ENCODE results near the gene TMEM62. TPM values are rescaled to one million over a fixed set of nuclear protein-coding genes. Genes with fewer than 3 reads are reported as not detected.
"Not testable (repeated sequence)": the region's sequence is repeated elsewhere in the genome, so short reads cannot be mapped to it uniquely, and the experiment has no call there.

TMEM62 gene
- total RNA-seq, 2 experiments from 2014 or later: 5.8 to 6.6 TPM

DNA sequence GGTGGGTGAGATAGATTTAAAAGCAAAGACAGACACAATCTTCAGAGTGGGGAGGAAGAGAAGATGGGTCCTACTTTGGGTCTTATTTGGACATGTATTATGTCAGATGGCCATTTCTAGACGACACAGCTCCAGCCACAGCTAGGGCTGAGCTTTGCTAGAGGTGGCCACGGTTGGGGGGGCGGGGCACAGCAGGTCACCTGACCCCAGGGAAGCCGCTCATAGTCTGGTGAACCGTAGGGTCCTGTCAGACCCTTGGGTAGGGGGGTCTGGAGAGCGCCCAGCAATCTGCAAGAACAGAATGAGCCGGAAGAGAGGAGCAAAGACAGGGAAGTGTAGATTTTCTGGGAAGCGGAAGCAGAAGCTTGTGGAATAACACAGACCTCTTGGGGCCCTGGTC is 80.8 kb downstream of the TMEM62 start:
- CTCF ChIA-PET: interaction anchor here (1.0 to 1.1 kb wide), 3 partner anchors 10 to 71 kb away, joined by 3 to 5 read pairs (median 5); no protein-coding TSS in a partner anchor
- no peaks in the 10 kb centered on the region for H3K27me3 Mint-ChIP-seq (ENCODE audit: low read depth)
- intact Hi-C loops (cut with micrococcal nuclease): no loop called here
- peaks cover 3% of the 10 kb centered on the region for H3K9me3 Mint-ChIP-seq
- no peaks in the 10 kb centered on the region for H3K36me3 Mint-ChIP-seq (ENCODE audit: low read depth)
- H3K4me1 Mint-ChIP-seq (ENCODE audit: low read depth): no peaks in the 10 kb centered on the region
- no peak overlapping the region for H3K27ac Mint-ChIP-seq
- no peak overlapping the region for H3K4me3 Mint-ChIP-seq
- DNase-seq: no peak

DNA sequence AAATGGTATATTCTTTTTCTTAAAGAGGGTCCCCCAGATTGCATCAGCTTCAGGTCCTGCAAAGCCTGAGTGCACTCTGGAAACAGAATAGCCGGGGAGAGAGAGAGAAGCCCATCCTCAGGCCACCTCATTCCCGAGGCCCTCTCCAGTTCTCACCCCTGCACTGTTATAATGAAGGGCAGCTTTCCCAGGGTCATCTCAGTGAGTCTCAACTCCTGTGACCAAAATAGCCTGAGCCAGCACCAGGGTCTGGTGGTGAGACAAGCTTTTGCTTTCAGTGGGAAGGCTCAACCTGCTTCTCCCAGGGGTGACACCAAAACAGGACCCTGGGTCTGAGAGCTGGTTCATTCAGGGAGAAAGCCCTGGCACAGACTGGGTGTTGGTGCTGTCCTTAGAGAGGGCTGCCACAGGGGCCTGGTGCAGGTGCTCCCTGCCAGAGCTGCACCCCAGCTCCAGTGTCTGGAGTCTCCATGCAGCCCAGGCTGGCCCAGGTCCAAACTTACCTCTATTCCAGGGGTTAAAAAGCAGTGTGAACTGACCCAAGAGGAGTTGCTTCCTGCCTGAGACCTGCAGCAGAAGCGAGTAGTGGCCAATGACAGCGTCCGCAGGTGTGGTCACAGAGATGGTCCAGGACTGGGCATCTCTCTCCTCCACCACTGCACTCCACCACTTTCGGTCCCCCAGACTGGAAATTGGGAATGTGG is 81.4 kb downstream of the TMEM62 start:
- intact Hi-C loops (cut with micrococcal nuclease): no loop called here
- H3K4me3 Mint-ChIP-seq: no peak overlapping the region
- CTCF ChIA-PET: interaction anchor here (1.0 to 1.1 kb wide), 2 partner anchors 10 to 15 kb away, joined by 5 read pairs; no protein-coding TSS in a partner anchor
- no peak for DNase-seq
- H3K9me3 Mint-ChIP-seq: peaks cover 3% of the 10 kb centered on the region
- no peaks in the 10 kb centered on the region for H3K27me3 Mint-ChIP-seq (ENCODE audit: low read depth)
- no peak overlapping the region for H3K27ac Mint-ChIP-seq
- no peaks in the 10 kb centered on the region for H3K4me1 Mint-ChIP-seq (ENCODE audit: low read depth)
- no peaks in the 10 kb centered on the region for H3K36me3 Mint-ChIP-seq (ENCODE audit: low read depth)

DNA sequence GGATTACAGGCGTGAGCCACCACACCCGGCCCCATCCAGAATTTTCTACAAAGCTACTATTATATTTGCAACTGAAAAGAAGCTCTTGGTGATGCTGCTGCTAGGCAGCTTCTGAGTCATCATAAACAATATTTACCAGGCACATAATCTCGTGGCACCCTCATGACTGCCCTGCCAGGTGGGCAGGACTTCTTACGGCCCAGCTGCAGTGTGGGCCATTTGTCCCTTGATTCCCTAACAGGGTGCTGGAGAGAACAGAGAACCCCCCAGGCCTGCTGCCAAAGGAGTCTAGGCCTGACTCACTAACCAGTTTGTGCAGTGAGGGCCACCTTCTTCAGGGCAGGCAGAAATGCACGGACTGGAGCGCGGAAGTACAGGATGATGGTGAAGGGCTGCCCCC is 82.6 kb downstream of the TMEM62 start:
- Mint-ChIP-seq H3K4me1 (ENCODE audit: low read depth) (no peaks in the 10 kb centered on the region), H3K9me3 (peaks cover 3% of the 10 kb centered on the region), H3K36me3 (ENCODE audit: low read depth) (no peaks in the 10 kb centered on the region), H3K4me3 (no peak overlapping the region), H3K27me3 (ENCODE audit: low read depth) (peaks cover 5% of the 10 kb centered on the region), H3K27ac (no peak overlapping the region)
- no peak for DNase-seq
- intact Hi-C loops (cut with micrococcal nuclease): no loop called here
- CTCF ChIA-PET: interaction anchor here (0.6 to 2.0 kb wide), 4 partner anchors 10 to 156 kb away, joined by 3 to 9 read pairs (median 3); no protein-coding TSS in a partner anchor

DNA sequence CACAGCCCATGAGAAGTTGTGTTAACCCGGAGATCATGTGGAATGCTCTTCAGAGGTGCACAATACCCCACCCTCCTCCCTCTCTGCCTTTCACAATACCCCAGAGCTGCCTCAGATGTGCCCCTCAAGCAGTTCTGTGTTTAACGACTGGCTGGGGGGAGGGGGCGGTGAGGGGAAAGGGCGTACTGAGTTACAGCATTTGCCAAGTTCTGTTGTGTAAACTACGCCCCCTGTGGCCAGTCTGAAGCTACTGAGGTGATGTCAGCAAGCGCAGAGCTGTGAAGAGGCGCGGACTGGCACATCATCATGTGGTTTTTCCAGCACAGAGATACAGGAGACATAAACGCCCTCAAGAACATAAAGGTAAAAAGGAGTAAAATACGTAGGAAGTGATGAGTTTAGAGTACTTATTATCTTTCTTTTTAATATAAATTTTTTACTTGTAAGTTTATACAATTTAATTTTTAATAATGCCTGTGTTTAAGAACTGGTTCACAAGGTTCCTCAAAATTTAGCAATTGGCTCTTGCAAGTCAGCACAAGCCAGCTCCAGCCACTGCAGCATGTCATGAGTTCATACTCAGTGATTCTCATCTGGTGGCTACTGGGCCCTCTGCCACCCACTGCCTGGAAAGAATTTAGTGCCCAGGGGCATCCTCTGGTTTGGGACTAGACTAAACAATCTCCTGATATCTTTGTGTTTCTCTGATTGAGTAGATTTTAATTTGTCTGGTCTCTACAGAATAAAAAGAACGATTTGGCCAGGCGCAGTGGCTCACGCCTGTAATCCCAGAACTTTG is 85.7 kb downstream of the TMEM62 start:
- CTCF ChIA-PET: interaction anchor here (1.6 kb wide), 1 partner anchor 66 kb away, joined by 7 read pairs; no protein-coding TSS in a partner anchor
- H3K27ac Mint-ChIP-seq: no peak overlapping the region
- H3K9me3 Mint-ChIP-seq: peaks cover 3% of the 10 kb centered on the region
- H3K36me3 Mint-ChIP-seq (ENCODE audit: low read depth): no peaks in the 10 kb centered on the region
- no peak overlapping the region for H3K4me3 Mint-ChIP-seq
- intact Hi-C loops (cut with micrococcal nuclease): no loop called here
- peaks cover 5% of the 10 kb centered on the region for H3K27me3 Mint-ChIP-seq (ENCODE audit: low read depth)
- DNase-seq: peak; percentile 37
- no peaks in the 10 kb centered on the region for H3K4me1 Mint-ChIP-seq (ENCODE audit: low read depth)

DNA sequence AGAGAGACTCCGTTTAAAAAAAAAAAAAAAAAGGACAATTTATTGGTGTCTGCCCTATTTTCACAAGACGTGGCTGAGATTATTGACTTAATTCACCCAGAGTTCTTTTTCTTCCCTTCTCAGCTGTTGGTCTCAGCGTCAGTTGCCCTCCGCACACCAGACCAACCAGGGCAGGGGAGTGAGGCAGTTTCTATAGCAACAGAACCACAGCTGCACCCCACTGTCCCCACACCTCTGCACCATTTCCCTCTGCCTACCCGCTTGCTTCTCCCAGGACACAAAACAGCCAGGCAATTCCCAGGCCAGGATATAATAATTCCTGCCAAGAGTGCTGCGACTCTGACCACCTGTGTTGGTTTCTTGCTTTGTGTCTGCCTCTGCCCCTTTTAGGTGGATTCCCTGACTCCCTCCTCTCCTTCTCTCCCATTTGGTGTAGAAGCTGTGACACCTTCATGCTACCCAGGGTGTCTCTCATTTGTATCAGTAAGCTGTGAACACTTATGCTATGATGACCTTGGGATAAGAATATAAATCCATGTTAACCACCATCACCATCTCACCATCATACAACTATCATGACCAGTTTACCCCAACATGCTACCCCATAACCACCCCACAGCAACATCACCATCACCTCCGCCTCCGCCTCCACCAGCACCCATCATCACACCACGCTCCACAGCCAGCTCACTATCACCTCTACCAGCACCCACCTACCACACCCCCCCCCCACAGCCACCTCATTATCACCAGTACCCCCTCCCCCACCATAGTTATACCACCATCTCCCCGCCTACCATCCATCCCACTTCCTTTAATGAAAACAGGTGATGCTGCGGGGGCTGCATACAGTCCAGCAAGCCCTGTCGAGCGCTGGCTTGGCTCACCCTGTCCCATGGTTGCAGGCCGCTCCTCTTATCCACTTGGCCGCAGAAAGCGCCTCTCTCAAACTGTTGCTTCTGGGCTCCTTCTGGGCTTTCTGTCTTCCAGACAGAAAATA is 86.8 kb downstream of the TMEM62 start:
- CTCF ChIA-PET: interaction anchor here (1.6 kb wide), 1 partner anchor 65 kb away, joined by 7 read pairs; no protein-coding TSS in a partner anchor
- H3K9me3 Mint-ChIP-seq: peaks cover 3% of the 10 kb centered on the region
- H3K27ac Mint-ChIP-seq: no peak overlapping the region
- no peak overlapping the region for H3K4me3 Mint-ChIP-seq
- intact Hi-C loops (cut with micrococcal nuclease): no loop called here
- H3K36me3 Mint-ChIP-seq (ENCODE audit: low read depth): no peaks in the 10 kb centered on the region
- DNase-seq: no peak
- H3K4me1 Mint-ChIP-seq (ENCODE audit: low read depth): no peaks in the 10 kb centered on the region
- peaks cover 5% of the 10 kb centered on the region for H3K27me3 Mint-ChIP-seq (ENCODE audit: low read depth)

DNA sequence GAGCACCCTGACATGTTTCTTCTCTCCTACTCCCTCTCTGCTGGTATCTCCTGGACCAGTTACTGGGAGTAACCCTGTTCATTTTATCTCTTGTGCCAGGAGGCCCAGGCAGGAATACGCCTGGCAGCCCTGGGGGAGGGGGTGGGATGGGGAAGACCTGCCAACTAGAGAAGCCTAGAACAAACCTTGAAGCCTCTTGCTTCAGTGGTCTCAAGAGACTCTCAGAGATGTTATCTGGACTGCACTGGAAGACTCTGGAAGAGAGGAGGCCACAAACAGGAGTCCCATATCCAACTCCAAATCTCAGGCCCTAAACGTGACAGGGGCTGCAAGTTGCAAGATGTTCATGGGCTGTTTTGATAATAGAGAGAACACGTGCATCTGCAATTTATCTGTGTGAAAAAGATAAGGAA is 87.6 kb downstream of the TMEM62 start, which contains the start of gene EPB42:
EPB42 (minus strand) TSS at position 28 of the 413 bp plus-strand sequence. CDS start 193 bp downstream, outside the sequence.
- Mint-ChIP-seq H3K36me3 (ENCODE audit: low read depth) (no peaks in the 10 kb centered on the region), H3K4me3 (no peak within 1 kb of the TSS), H3K9me3 (peaks cover 3% of the 10 kb centered on the region), H3K27me3 (ENCODE audit: low read depth) (peaks cover 7% of the 10 kb centered on the region), H3K4me1 (ENCODE audit: low read depth) (peaks cover 2% of the 10 kb centered on the region), H3K27ac (no peak within 1 kb of the TSS)
- DNase-seq: no peak
- CTCF ChIA-PET: interaction anchor here (1.6 kb wide), 1 partner anchor 65 kb away, joined by 7 read pairs; no protein-coding TSS in a partner anchor
- intact Hi-C loops (cut with micrococcal nuclease): no loop called here

DNA sequence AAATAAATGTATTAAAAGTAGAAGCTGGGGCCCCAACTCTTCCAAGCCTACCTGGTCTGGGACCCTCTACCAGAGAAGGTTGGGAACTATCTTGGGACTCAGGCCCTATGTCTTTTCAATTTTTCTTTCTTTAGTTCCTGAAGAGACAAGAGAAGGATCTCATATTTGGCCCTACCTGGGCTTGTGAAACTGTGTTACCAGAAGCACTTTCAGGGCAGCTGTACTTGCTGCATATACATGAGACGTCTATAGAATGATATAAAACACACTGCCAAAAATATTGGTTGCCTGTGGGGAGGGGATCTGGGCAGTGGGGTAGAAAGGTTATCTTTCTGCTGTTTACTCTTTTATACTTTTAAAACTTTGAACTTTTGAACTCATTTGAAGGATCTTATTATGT is 88.0 kb downstream of the TMEM62 start:
- CTCF ChIA-PET: interaction anchor here (0.7 kb wide), 1 partner anchor 601 kb away, joined by 4 read pairs; no protein-coding TSS in a partner anchor
- peaks cover 3% of the 10 kb centered on the region for H3K9me3 Mint-ChIP-seq
- intact Hi-C loops (cut with micrococcal nuclease): no loop called here
- no peaks in the 10 kb centered on the region for H3K36me3 Mint-ChIP-seq (ENCODE audit: low read depth)
- H3K27me3 Mint-ChIP-seq (ENCODE audit: low read depth): peaks cover 7% of the 10 kb centered on the region
- H3K27ac Mint-ChIP-seq: no peak overlapping the region
- H3K4me3 Mint-ChIP-seq: no peak overlapping the region
- DNase-seq: no peak
- H3K4me1 Mint-ChIP-seq (ENCODE audit: low read depth): peaks cover 5% of the 10 kb centered on the region

DNA sequence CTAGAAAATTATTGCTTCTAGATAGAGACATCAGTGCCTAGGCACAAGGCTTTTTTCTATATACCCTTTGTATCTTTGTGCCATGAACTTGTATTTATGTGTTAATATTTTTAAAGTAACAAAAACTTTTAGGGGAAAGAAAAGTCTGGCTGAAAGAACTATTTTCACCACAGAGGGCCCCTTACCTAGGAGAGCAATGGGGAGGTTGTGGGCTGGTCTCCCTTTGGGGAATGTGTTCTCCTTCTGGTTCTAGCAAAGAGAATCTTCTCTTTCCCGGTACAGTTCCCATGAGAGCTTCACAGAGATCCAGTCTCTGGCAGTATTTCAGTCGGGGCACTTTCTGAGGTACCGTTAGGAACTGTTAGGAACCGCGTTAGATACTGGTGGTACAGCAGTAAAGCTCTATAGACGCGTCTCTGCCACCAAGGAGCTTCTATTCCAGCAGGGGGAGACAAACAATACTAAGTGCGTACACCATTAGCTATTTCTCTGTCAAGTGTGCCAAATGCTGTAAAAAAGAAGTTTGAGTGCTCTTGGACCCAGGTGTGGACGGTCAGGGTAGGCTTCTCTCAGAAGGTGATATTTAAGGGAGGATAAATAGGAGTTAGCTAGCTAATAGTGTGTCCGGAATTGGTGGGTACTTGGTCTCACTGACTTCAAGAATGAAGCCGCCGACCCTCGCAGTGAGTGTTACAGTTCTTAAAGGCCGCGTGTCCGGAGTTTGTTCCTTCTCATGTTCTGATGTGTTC is 92.0 kb downstream of the TMEM62 start:
- H3K9me3 Mint-ChIP-seq: no peaks in the 10 kb centered on the region
- peaks cover 3% of the 10 kb centered on the region for H3K27me3 Mint-ChIP-seq (ENCODE audit: low read depth)
- no peaks in the 10 kb centered on the region for H3K36me3 Mint-ChIP-seq (ENCODE audit: low read depth)
- CTCF ChIA-PET: interaction anchor here (0.6 to 3.0 kb wide), 48 partner anchors 8 to 444 kb away, joined by 3 to 167 read pairs (median 4); partner anchors contain the start of genes CCNDBP1, TGM5, TUBGCP4 and ZSCAN29
- intact Hi-C loops (cut with micrococcal nuclease): loop anchor here (1.0 kb wide), 2 partner anchors 43 to 60 kb away; no protein-coding TSS in a partner anchor
- no peak overlapping the region for H3K4me3 Mint-ChIP-seq
- H3K27ac Mint-ChIP-seq: no peak overlapping the region
- H3K4me1 Mint-ChIP-seq (ENCODE audit: low read depth): peaks cover 5% of the 10 kb centered on the region
- DNase-seq: peak; percentile 63

DNA sequence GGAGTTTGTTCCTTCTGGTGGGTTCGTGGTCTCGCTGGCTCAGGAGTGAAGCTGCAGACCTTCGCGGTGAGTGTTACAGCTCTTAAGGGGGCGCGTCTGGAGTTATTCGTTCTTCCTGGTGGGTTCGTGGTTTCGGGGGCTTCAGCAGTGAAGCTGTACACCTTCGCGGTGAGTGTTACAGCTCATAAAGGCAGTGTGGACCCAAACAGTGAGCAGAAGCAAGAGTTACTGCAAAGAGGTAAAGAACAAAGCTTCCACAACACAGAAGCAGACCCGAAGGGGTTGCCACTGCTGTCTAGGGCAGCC is 92.5 kb downstream of the TMEM62 start:
- intact Hi-C loops (cut with micrococcal nuclease): loop anchor here (1.0 kb wide), 2 partner anchors 42 to 59 kb away; no protein-coding TSS in a partner anchor
- H3K9me3 Mint-ChIP-seq; H3K4me1 Mint-ChIP-seq (ENCODE audit: low read depth); H3K27me3 Mint-ChIP-seq (ENCODE audit: low read depth); H3K4me3 Mint-ChIP-seq; H3K27ac Mint-ChIP-seq; H3K36me3 Mint-ChIP-seq (ENCODE audit: low read depth); DNase-seq: not testable (repeated sequence)
- CTCF ChIA-PET: interaction anchor here (0.6 to 3.0 kb wide), 40 partner anchors 8 to 444 kb away, joined by 3 to 167 read pairs (median 5); partner anchors contain the start of gene TGM5

DNA sequence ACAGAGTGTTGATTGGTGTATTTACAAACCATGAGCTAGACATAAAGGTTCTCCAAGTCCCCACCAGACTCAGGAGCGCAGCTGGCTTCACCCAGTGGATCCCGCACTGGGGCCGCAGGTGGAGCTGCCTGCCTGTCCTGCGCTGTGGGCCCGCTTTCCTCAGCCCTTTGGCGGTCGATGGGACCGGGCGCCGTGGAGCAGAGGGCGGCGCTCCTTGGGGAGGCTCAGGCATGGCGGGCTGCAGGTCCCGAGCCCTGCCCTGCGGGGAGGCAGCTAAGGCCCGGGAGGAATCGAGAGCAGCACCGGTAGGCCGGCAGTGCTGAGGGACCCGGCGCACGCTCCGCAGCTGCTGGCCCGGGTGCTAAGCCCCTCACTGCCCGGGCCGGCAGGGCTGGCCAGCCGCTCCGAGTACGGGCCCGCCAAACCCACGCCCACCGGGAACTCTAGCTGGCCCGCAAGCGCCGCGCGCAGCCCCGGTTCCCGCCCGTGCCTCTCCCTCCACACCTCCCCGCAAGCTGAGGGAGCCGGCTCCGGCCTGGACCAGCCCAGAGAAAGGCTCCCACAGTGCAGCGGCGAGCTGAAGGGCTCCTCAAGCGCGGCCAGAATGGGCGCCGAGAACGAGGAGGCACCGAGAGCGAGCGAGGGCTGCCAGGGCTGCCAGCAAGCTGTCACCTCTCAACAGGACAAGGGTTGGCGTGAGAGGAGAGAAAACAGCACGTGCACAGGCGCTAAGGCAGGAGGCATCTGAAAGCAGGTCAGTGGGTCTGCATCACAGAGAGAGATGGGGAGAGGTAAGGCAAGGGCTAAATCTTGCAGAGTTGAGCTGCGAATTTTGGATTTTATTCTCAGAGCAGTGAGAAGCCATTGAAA is 93.3 kb downstream of the TMEM62 start:
- DNase-seq: no peak
- no peaks in the 10 kb centered on the region for H3K36me3 Mint-ChIP-seq (ENCODE audit: low read depth)
- peaks cover 3% of the 10 kb centered on the region for H3K27me3 Mint-ChIP-seq (ENCODE audit: low read depth)
- no peak overlapping the region for H3K4me3 Mint-ChIP-seq
- H3K9me3 Mint-ChIP-seq: no peaks in the 10 kb centered on the region
- intact Hi-C loops (cut with micrococcal nuclease): no loop called here
- H3K27ac Mint-ChIP-seq: no peak overlapping the region
- peaks cover 5% of the 10 kb centered on the region for H3K4me1 Mint-ChIP-seq (ENCODE audit: low read depth)
- CTCF ChIA-PET: interaction anchor here (0.6 to 3.0 kb wide), 18 partner anchors 8 to 1031 kb away, joined by 3 to 167 read pairs (median 7); no protein-coding TSS in a partner anchor
